Measurements from ENCODE around the gene NPBWR2.

The NPBWR2 gene

GRCh38 chr20:64083378-64083803 lies 24.0 kb downstream of the NPBWR2 start:
- peak; percentile 91 for TF ChIP-seq CTCF (IDR thresholded peaks at IDR 0.05; ENCODE audit: extremely low read depth, insufficient read depth, missing control alignments)
- in situ Hi-C loops (cut with MboI; ENCODE audit: low pct_unique_long_range_greater_than_20kb, low sequenced_read_pairs, unreplicated experiment): no loop called here
- peak; percentile 88 for DNase-seq (ENCODE audit: low spot score)

GRCh38 chr20:64082820-64083377 lies 24.5 kb downstream of the NPBWR2 start:
- DNase-seq (ENCODE audit: low spot score): no peak
- TF ChIP-seq CTCF (IDR thresholded peaks at IDR 0.05; ENCODE audit: extremely low read depth, insufficient read depth, missing control alignments): peak; percentile 4
- in situ Hi-C loops (cut with MboI; ENCODE audit: low pct_unique_long_range_greater_than_20kb, low sequenced_read_pairs, unreplicated experiment): no loop called here

- no peak for TF ChIP-seq CTCF (IDR thresholded peaks at IDR 0.05; ENCODE audit: extremely low read depth, insufficient read depth, missing control alignments)
- no peak for DNase-seq (ENCODE audit: low spot score)
- in situ Hi-C loops (cut with MboI; ENCODE audit: low pct_unique_long_range_greater_than_20kb, low sequenced_read_pairs, unreplicated experiment): no loop called here
These were observed 25.1 kb downstream of the NPBWR2 start for GRCh38 chr20:64082126-64082731.

- TF ChIP-seq CTCF (IDR thresholded peaks at IDR 0.05; ENCODE audit: extremely low read depth, insufficient read depth, missing control alignments): no peak
- DNase-seq (ENCODE audit: low spot score): no peak
- in situ Hi-C loops (cut with MboI; ENCODE audit: low pct_unique_long_range_greater_than_20kb, low sequenced_read_pairs, unreplicated experiment): no loop called here
These were observed 25.8 kb downstream of the NPBWR2 start for GRCh38 chr20:64081624-64081964.

GRCh38 chr20:64080813-64081623 lies 26.3 kb downstream of the NPBWR2 start:
- no peak for DNase-seq (ENCODE audit: low spot score)
- in situ Hi-C loops (cut with MboI; ENCODE audit: low pct_unique_long_range_greater_than_20kb, low sequenced_read_pairs, unreplicated experiment): no loop called here
- no peak for TF ChIP-seq CTCF (IDR thresholded peaks at IDR 0.05; ENCODE audit: extremely low read depth, insufficient read depth, missing control alignments)

GRCh38 chr20:64080013-64080812 lies 27.2 kb downstream of the NPBWR2 start, which contains the start of gene OPRL1:
TSS of gene OPRL1 (plus strand) at chr20:64080082. CDS start at chr20:64092721, 12,639 bp downstream.
- TF ChIP-seq CTCF (IDR thresholded peaks at IDR 0.05; ENCODE audit: extremely low read depth, insufficient read depth, missing control alignments): no peak
- DNase-seq (ENCODE audit: low spot score): no peak
- in situ Hi-C loops (cut with MboI; ENCODE audit: low pct_unique_long_range_greater_than_20kb, low sequenced_read_pairs, unreplicated experiment): no loop called here
